ENCODE data around the gene PRTG.

Gene PRTG

DNA sequence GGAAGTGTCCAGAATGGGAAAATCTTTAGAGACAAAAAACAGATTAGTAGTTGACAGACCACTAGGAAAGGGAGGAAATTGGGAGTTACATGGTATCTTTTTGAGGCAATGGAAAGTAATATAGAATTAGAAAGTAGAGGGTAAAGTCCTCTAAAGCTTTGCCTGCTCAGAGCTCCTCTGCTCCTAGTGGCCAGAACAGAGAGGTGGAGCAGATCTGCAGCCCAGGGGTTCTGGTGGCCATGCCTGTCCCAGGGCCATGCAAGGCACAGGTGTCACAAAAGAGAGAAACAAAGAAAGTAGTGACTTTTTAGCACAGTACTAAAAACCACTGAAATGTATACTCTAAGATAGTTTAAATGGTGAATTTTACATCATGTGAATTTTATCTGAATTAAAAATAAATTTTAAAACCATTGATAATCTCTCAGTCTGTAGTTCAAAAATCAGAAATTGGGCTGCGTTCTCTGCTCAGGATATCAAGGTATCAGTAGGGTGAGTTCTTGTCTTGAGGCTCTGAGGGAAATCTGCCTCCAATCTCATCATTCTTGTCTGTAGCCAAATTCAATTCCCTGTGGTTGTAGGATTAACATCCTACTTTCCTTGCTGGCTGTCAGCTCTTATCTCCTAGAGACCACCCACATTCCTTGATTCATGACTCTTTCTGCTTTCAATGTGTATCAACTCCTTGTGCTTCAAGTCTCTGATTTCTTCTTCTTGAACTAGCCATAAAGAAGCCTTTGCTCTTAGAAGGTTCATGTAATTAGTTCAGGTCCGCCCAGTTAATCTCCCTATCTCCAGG, 178.4 kb downstream of the PRTG start:
- Histone ChIP-seq H3K4me2 (ENCODE audit: low read length) (no peak overlapping the region), H4K20me1 (ENCODE audit: insufficient read depth, low read length) (no peaks in the 10 kb centered on the region), H3K4me3 (ENCODE audit: low read length) (no peak overlapping the region), H3K79me2 (ENCODE audit: low read length) (no peaks in the 10 kb centered on the region), H3K27me3 (ENCODE audit: low read depth, low read length) (no peaks in the 10 kb centered on the region), H3K27ac (ENCODE audit: low read length) (no peak overlapping the region), H3K4me1 (ENCODE audit: low read length) (no peaks in the 10 kb centered on the region), H3K36me3 (replicated peaks; ENCODE audit: low read depth, low read length) (no peaks in the 10 kb centered on the region), H2AFZ (ENCODE audit: low read depth, low read length) (no peak overlapping the region), H3K9me3 (ENCODE audit: insufficient read depth, low read length) (no peaks in the 10 kb centered on the region), H3K9ac (ENCODE audit: low read length) (no peak overlapping the region)
- no peak for TF ChIP-seq EZH2phosphoT487 (IDR thresholded peaks at IDR 0.05; ENCODE audit: low read depth)
- no peak for TF ChIP-seq CTCF (IDR thresholded peaks at IDR 0.05; ENCODE audit: low read depth, low read length)

DNA sequence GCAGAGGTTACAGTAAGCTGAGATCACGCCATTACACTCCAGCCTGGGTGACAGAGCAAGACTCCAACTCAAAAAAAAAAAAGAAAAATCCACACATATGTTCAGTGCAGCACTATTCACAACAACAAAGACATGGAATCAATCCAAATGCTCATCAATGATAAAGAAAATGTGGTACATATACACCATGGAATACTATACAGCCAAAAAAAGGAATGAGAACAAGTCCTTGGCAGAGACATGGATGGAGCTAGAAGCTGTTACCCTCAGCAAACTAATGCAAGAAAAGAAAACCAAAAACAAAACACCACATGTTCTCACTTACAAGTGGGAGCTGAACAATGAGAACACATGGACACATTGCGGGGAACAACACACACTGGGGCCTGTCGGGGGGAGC, 180.4 kb downstream of the PRTG start:
- Histone ChIP-seq H3K27ac (ENCODE audit: low read length) (no peak overlapping the region), H3K79me2 (ENCODE audit: low read length) (no peaks in the 10 kb centered on the region), H3K27me3 (ENCODE audit: low read depth, low read length) (no peaks in the 10 kb centered on the region), H3K9ac (ENCODE audit: low read length) (no peak overlapping the region), H4K20me1 (ENCODE audit: insufficient read depth, low read length) (no peaks in the 10 kb centered on the region), H3K4me2 (ENCODE audit: low read length) (no peak overlapping the region), H2AFZ (ENCODE audit: low read depth, low read length) (no peak overlapping the region), H3K4me3 (ENCODE audit: low read length) (no peak overlapping the region), H3K36me3 (replicated peaks; ENCODE audit: low read depth, low read length) (no peaks in the 10 kb centered on the region), H3K4me1 (ENCODE audit: low read length) (no peaks in the 10 kb centered on the region), H3K9me3 (ENCODE audit: insufficient read depth, low read length) (no peaks in the 10 kb centered on the region)
- TF ChIP-seq CTCF (IDR thresholded peaks at IDR 0.05; ENCODE audit: low read depth, low read length) = no peak
- no peak for TF ChIP-seq EZH2phosphoT487 (IDR thresholded peaks at IDR 0.05; ENCODE audit: low read depth)

Measured in OCI-LY3 (cell line).